Esophagus squamous epithelium (tissue), 5 donors: Measurements from ENCODE around the gene OR2H2. TPM values are rescaled to one million over a fixed set of nuclear protein-coding genes. Genes with fewer than 3 reads are reported as not detected.

Experiments
- DNase-seq: peaks from one replicate; lab custom pipeline; 2025; lab: John Stamatoyannopoulos, UW
- H3K27ac ChIP-seq, 4 donors: fragments of 200-600 bp; sonication (generic); one replicate each; pipeline ENCODE4 v1.5.1; 2016 to 2019; ENCODE audit warnings: mild to moderate bottlenecking in 1 of 4
- H3K27me3 ChIP-seq, 4 donors: fragments of 200-600 bp; sonication (generic); 1 replicate in 3 of 4; 2 replicates in 1 of 4; pipeline versions ENCODE4 v1.5.1 to v1.6.0; 2017 to 2021; ENCODE audit warnings: antibody characterized with exemption in 1 of 4
- H3K36me3 ChIP-seq, 3 donors: fragments of 200-600 bp; sonication (generic); one replicate each; pipeline ENCODE4 v1.5.1; 2016 to 2019
- H3K4me1 ChIP-seq, 3 donors: fragments of 200-600 bp; sonication (generic); one replicate each; pipeline ENCODE4 v1.5.1; 2017 to 2019
- H3K4me3 ChIP-seq, 4 donors: fragments of 200-600 bp; sonication (generic); 1 replicate in 3 of 4; 2 replicates in 1 of 4; pipeline ENCODE4 v1.5.1; 2016 to 2019; ENCODE audit warnings: mild to moderate bottlenecking in 2 of 4, moderate library complexity in 1 of 4
- H3K9me3 ChIP-seq, 3 donors: fragments of 200-600 bp; sonication (generic); one replicate each; pipeline ENCODE4 v1.5.1; 2016 to 2019
- CTCF ChIP-seq, 6 experiments: fragments of 450-650 bp in 4 of 6; fragments of 200-600 bp in 2 of 6; sonication (generic) in 2 of 6; IDR thresholded peaks; one replicate each; pipeline ENCODE4 v1.5.1; 2016 to 2019; ENCODE audit warnings: antibody characterized with exemption in 6 of 6, mild to moderate bottlenecking in 4 of 6, moderate library complexity in 4 of 6
- POLR2A ChIP-seq, 4 donors: fragments of 450-650 bp; IDR thresholded peaks; one replicate each; pipeline ENCODE4 v1.6.1; 2017; ENCODE audit warnings: antibody characterized with exemption in 4 of 4, mild to moderate bottlenecking in 4 of 4, moderate library complexity in 3 of 4
- WGBS, 2 donors: methylation state at CpG; one replicate each; pipeline ENCODE4 v1.1.5; 2018; 5-methylcytosine and 5-hydroxymethylcytosine counted together
- intact Hi-C: fragments of 100-400 bp; cut with DNase I; formaldehyde crosslinking; loops from one replicate; pipeline ENCODE4 v1.15.0; 2022
- total RNA-seq, 4 donors: library from RNA; depleted of rRNA; stranded (reverse); fragments of >200 nt; gene quantifications; one replicate each; pipeline ENCODE4 v1.1.0, GENCODE V29; 2016
- donor health status: DM: yes; HTN: yes; CAD: no.

The OR2H2 gene
- total RNA-seq, 4 donors from 2014 or later = not detected

DNA sequence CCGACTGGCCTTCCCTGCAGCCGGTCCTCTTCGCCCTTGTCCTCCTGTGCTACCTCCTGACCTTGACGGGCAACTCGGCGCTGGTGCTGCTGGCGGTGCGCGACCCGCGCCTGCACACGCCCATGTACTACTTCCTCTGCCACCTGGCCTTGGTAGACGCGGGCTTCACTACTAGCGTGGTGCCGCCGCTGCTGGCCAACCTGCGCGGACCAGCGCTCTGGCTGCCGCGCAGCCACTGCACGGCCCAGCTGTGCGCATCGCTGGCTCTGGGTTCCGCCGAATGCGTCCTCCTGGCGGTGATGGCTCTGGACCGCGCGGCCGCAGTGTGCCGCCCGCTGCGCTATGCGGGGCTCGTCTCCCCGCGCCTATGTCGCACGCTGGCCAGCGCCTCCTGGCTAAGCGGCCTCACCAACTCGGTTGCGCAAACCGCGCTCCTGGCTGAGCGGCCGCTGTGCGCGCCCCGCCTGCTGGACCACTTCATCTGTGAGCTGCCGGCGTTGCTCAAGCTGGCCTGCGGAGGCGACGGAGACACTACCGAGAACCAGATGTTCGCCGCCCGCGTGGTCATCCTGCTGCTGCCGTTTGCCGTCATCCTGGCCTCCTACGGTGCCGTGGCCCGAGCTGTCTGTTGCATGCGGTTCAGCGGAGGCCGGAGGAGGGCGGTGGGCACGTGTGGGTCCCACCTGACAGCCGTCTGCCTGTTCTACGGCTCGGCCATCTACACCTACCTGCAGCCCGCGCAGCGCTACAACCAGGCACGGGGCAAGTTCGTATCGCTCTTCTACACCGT lies 31.5 kb upstream of the OR2H2 start:
- Histone ChIP-seq H3K27me3 (peaks cover 0 to 44% (median 0%) of the 10 kb centered on the region in 4 donors), H3K36me3 (no peaks in the 10 kb centered on the region), H3K4me1 (peaks cover 10 to 15% (median 12%) of the 10 kb centered on the region in 3 donors), H3K27ac (peak overlapping the region in 3 of 4 donors; percentile 28 to 65 (median 58)), H3K4me3 (peak overlapping the region; percentile 19 to 67 (median 42)), H3K9me3 (no peaks in the 10 kb centered on the region)
- 20 to 26% methylated on average over 30 to 52 of the region's 83 CpGs for WGBS, 2 donors
- DNase-seq = no peak
- intact Hi-C loops = no loop called here
- TF ChIP-seq POLR2A (IDR thresholded peaks at IDR 0.05) (peak in 1 of 4 donors; percentile 10), CTCF (IDR thresholded peaks at IDR 0.05) (no peak)

- no peak overlapping the region for H3K4me3 ChIP-seq
- H3K27me3 ChIP-seq = peaks cover 0 to 47% (median 0%) of the 10 kb centered on the region in 4 donors
- WGBS, 2 donors = 70 to 73% methylated on average over 5 of the region's 5 CpGs
- H3K36me3 ChIP-seq = no peaks in the 10 kb centered on the region
- no peaks in the 10 kb centered on the region for H3K9me3 ChIP-seq
- peaks cover 10 to 21% (median 12%) of the 10 kb centered on the region in 3 donors for H3K4me1 ChIP-seq
- no peak overlapping the region for H3K27ac ChIP-seq
- no peak for TF ChIP-seq POLR2A (IDR thresholded peaks at IDR 0.05)
- TF ChIP-seq CTCF (IDR thresholded peaks at IDR 0.05) = no peak
- no peak for DNase-seq
- intact Hi-C loops = no loop called here
These were observed 30.2 kb upstream of the OR2H2 start for GRCh38 chr6:29554764-29555163.

- TF ChIP-seq CTCF (IDR thresholded peaks at IDR 0.05) (no peak), POLR2A (IDR thresholded peaks at IDR 0.05) (no peak)
- Histone ChIP-seq H3K27me3 (peaks cover 0 to 51% (median 0%) of the 10 kb centered on the region in 4 donors), H3K4me1 (peaks cover 10 to 30% (median 12%) of the 10 kb centered on the region in 3 donors), H3K36me3 (no peaks in the 10 kb centered on the region), H3K27ac (no peak overlapping the region), H3K4me3 (no peak overlapping the region), H3K9me3 (no peaks in the 10 kb centered on the region)
- intact Hi-C loops = no loop called here
- DNase-seq = no peak
These were observed 27.6 kb upstream of the OR2H2 start for GRCh38 chr6:29557320-29557719.

DNA sequence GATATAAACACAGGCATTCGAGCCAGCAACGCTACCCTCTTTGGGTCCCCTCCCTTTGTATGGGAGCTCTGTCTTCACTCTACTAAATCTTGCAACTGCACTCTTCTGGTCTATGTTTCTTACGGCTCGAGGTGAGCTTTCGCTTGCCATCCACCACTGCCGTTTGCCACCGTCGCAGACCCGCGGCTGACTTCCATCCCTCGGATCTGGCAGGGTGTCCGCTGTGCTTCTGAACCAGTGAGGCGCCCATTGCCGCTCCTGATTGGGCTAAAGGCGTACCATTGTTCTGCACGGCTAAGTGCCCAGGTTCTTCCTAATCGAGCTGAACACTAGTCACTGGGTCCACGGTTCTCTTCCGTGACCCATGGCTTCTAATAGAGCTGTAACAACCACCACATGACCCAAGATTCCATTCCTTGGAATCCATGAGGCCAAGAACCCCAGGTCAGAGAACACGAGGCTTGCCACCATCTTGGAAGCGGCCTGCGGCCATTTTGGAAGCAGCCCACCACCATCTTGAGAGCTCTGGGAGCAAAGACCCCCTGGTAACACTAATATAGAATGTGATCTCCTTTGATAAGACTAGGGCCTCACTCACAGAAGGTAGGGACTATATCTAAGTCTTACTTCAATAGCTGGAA lies 26.4 kb upstream of the OR2H2 start:
- H3K9me3 ChIP-seq = no peaks in the 10 kb centered on the region
- H3K27me3 ChIP-seq = peaks cover 0 to 42% (median 0%) of the 10 kb centered on the region in 4 donors
- no peak overlapping the region for H3K27ac ChIP-seq
- whole genome bisulfite sequencing, 2 donors = 92 to 95% methylated on average over 13 to 15 of the region's 22 CpGs
- no peak overlapping the region for H3K4me3 ChIP-seq
- TF ChIP-seq POLR2A (IDR thresholded peaks at IDR 0.05) (no peak), CTCF (IDR thresholded peaks at IDR 0.05) (no peak)
- no peaks in the 10 kb centered on the region for H3K36me3 ChIP-seq
- DNase-seq = no peak
- H3K4me1 ChIP-seq = peaks cover 1 to 21% (median 5%) of the 10 kb centered on the region in 3 donors
- intact Hi-C loops = no loop called here
